ENCODE data around the gene PTGS2. TPM values are rescaled to one million over a fixed set of nuclear protein-coding genes. Genes with fewer than 3 reads are reported as not detected.

The PTGS2 gene
- total and polyA plus RNA-seq, 11 donors: 0.15 to 4.2 (median 0.56) TPM

GRCh38 chr1:186700722-186701121 lies 20.5 kb upstream of the PTGS2 start:
- Histone ChIP-seq H3K27me3 (no peaks in the 10 kb centered on the region), H3K4me3 (no peak overlapping the region), H3K4me1 (no peaks in the 10 kb centered on the region), H3K9me3 (no peaks in the 10 kb centered on the region), H3K36me3 (no peaks in the 10 kb centered on the region), H3K27ac (no peak overlapping the region)
- DNase-seq: no peak
- TF ChIP-seq POLR2A (IDR thresholded peaks at IDR 0.05): no peak
- TF ChIP-seq, protein P1, sequence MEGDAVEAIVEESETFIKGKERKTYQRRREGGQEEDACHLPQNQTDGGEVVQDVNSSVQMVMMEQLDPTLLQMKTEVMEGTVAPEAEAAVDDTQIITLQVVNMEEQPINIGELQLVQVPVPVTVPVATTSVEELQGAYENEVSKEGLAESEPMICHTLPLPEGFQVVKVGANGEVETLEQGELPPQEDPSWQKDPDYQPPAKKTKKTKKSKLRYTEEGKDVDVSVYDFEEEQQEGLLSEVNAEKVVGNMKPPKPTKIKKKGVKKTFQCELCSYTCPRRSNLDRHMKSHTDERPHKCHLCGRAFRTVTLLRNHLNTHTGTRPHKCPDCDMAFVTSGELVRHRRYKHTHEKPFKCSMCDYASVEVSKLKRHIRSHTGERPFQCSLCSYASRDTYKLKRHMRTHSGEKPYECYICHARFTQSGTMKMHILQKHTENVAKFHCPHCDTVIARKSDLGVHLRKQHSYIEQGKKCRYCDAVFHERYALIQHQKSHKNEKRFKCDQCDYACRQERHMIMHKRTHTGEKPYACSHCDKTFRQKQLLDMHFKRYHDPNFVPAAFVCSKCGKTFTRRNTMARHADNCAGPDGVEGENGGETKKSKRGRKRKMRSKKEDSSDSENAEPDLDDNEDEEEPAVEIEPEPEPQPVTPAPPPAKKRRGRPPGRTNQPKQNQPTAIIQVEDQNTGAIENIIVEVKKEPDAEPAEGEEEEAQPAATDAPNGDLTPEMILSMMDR (IDR thresholded peaks at IDR 0.05): no peak
- no peak for ATAC-seq
- intact Hi-C loops (cut with DNase I): no loop called here
- WGBS, 4 donors: 75 to 81% (median 78%) methylated on average over 2 of the region's 2 CpGs

GRCh38 chr1:186699519-186699918 lies 19.3 kb upstream of the PTGS2 start:
- H3K27me3 ChIP-seq: no peaks in the 10 kb centered on the region
- DNase-seq (no peak), ATAC-seq (no peak)
- H3K4me1 ChIP-seq: no peaks in the 10 kb centered on the region
- intact Hi-C loops (cut with DNase I): no loop called here
- no peak overlapping the region for H3K4me3 ChIP-seq
- H3K36me3 ChIP-seq: no peaks in the 10 kb centered on the region
- no peak overlapping the region for H3K27ac ChIP-seq
- no peaks in the 10 kb centered on the region for H3K9me3 ChIP-seq
- 84 to 91% (median 87%) methylated on average over 2 of the region's 2 CpGs for WGBS, 4 donors
- TF ChIP-seq POLR2A (IDR thresholded peaks at IDR 0.05): no peak
- TF ChIP-seq, protein P1 (IDR thresholded peaks at IDR 0.05): no peak

GRCh38 chr1:186689907-186690306 lies 9.7 kb upstream of the PTGS2 start:
- H3K27me3 ChIP-seq: no peaks in the 10 kb centered on the region
- no peak overlapping the region for H3K27ac ChIP-seq
- H3K4me1 ChIP-seq: no peaks in the 10 kb centered on the region
- H3K4me3 ChIP-seq: no peak overlapping the region
- 44 to 54% (median 46%) methylated on average over 3 of the region's 3 CpGs for WGBS, 4 donors
- intact Hi-C loops (cut with DNase I): no loop called here
- ATAC-seq (no peak), DNase-seq (no peak)
- no peaks in the 10 kb centered on the region for H3K36me3 ChIP-seq
- peaks cover 0 to 28% (median 2%) of the 10 kb centered on the region in 12 donors for H3K9me3 ChIP-seq
- no peak for TF ChIP-seq POLR2A (IDR thresholded peaks at IDR 0.05)
- TF ChIP-seq, protein P1 (IDR thresholded peaks at IDR 0.05): no peak

DNA sequence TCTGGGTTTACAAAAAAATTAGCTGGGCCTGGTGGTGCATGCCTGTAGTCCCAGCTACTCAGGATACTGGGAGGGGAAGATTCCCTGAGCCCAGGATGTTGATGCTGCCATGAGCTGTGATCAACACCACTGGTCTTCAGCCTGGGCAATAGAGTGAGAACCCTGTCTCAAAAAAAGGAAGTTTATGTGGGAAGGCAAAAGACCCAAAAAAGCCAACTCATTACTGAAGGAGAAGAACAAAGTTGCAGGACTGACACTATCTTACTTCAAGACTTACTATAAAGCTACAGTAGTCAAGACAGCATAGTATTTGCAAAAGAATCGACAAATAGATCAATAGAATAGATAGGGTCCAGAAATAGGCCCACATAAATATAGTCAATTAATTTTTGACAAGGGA lies 9.2 kb upstream of the PTGS2 start:
- no peak overlapping the region for H3K27ac ChIP-seq
- ATAC-seq (no peak), DNase-seq (no peak)
- WGBS, 4 donors: 61 to 89% (median 75%) methylated on average over 1 of the region's 1 CpG
- intact Hi-C loops (cut with DNase I): no loop called here
- H3K4me3 ChIP-seq: no peak overlapping the region
- H3K27me3 ChIP-seq: no peaks in the 10 kb centered on the region
- no peaks in the 10 kb centered on the region for H3K36me3 ChIP-seq
- no peak for TF ChIP-seq POLR2A (IDR thresholded peaks at IDR 0.05)
- TF ChIP-seq, protein P1 (IDR thresholded peaks at IDR 0.05): no peak
- peaks cover 0 to 28% (median 2%) of the 10 kb centered on the region in 12 donors for H3K9me3 ChIP-seq
- H3K4me1 ChIP-seq: no peaks in the 10 kb centered on the region

Data from heart left ventricle (tissue), 16 donors.